ENCODE data around the gene GPX6.

The GPX6 gene

GRCh38 chr6:28491984-28492317, 23.6 kb downstream of the GPX6 start:
- no peaks in the 10 kb centered on the region for H3K4me1 ChIP-seq (ENCODE audit: insufficient read depth, low read length)
- H3K9me3 ChIP-seq (ENCODE audit: low read length), result no peaks in the 10 kb centered on the region
- H3K9ac ChIP-seq (ENCODE audit: low read length), result no peak overlapping the region
- no peak overlapping the region for H3K4me3 ChIP-seq (ENCODE audit: low read depth in 1 of 2, low read length in 2 of 2)
- H3K36me3 ChIP-seq (ENCODE audit: insufficient read depth, low read length), result no peaks in the 10 kb centered on the region
- H3K27ac ChIP-seq (ENCODE audit: low read depth, low read length), result no peak overlapping the region
- peaks cover 0 to 3% of the 10 kb centered on the region in 2 donors for H3K27me3 ChIP-seq (ENCODE audit: control insufficient read depth in 1 of 2, insufficient read depth in 2 of 2, low read length in 2 of 2)

GRCh38 chr6:28490205-28490890, 25.2 kb downstream of the GPX6 start:
- Histone ChIP-seq H3K27ac (ENCODE audit: low read depth, low read length) (no peak overlapping the region), H3K4me1 (ENCODE audit: insufficient read depth, low read length) (no peaks in the 10 kb centered on the region), H3K9me3 (ENCODE audit: low read length) (no peaks in the 10 kb centered on the region), H3K4me3 (ENCODE audit: low read depth in 1 of 2, low read length in 2 of 2) (peak overlapping the region in 1 of 2 donors; percentile 7), H3K27me3 (ENCODE audit: control insufficient read depth in 1 of 2, insufficient read depth in 2 of 2, low read length in 2 of 2) (peaks cover 0 to 3% of the 10 kb centered on the region in 2 donors), H3K36me3 (ENCODE audit: insufficient read depth, low read length) (no peaks in the 10 kb centered on the region), H3K9ac (ENCODE audit: low read length) (no peak overlapping the region)

DNA sequence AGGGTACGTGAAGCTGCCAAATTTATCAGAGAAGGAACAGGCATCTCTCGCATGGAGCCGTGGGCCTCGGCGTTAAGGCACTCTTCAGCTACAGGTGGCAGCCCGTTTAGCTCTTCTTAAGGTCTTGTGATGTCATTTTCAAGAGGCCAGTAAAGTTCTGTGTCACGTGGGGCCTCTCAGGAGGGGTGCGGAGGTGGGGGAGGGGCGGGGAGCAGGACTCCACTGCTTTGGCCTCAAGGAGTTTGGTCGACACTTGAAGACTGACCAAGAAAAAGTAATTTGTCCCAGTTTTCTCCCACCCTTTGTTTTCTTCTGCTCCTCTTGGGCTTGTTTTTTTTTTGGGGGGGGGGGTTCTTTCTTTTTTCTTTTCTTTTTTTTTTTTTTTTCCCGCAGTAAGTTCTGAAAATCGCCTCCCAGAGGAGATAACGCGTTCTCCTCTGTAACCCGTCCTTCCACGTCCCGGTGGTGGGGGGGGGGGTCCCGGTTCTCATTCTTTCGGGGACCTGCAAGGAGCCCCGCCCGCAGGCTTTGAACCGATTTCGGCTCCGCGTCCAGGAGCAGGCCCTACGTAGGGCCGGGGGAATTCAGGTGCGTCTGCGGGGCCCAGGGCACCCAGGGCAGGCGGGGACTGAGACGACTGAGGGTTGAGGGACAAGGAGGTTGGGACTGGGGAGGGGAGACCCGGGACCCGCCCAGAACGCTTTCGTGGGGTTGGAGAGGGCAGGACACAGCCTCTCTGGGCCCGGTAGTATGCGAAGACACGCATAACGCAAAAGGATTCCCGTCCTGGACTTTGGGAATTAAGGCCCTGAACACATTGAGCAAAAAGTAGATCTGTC, 26.0 kb downstream of the GPX6 start:
- H3K27ac ChIP-seq (ENCODE audit: low read depth, low read length), result no peak overlapping the region
- no peaks in the 10 kb centered on the region for H3K9me3 ChIP-seq (ENCODE audit: low read length)
- H3K36me3 ChIP-seq (ENCODE audit: insufficient read depth, low read length), result no peaks in the 10 kb centered on the region
- H3K27me3 ChIP-seq (ENCODE audit: control insufficient read depth in 1 of 2, insufficient read depth in 2 of 2, low read length in 2 of 2), result peaks cover 0 to 3% of the 10 kb centered on the region in 2 donors
- no peaks in the 10 kb centered on the region for H3K4me1 ChIP-seq (ENCODE audit: insufficient read depth, low read length)
- H3K9ac ChIP-seq (ENCODE audit: low read length), result no peak overlapping the region
- peak overlapping the region; percentile 7 to 49 for H3K4me3 ChIP-seq (ENCODE audit: low read depth in 1 of 2, low read length in 2 of 2)

GRCh38 chr6:28488916-28489365, 26.7 kb downstream of the GPX6 start:
- H3K4me1 ChIP-seq (ENCODE audit: insufficient read depth, low read length), result no peaks in the 10 kb centered on the region
- no peak overlapping the region for H3K9ac ChIP-seq (ENCODE audit: low read length)
- no peak overlapping the region for H3K4me3 ChIP-seq (ENCODE audit: low read depth in 1 of 2, low read length in 2 of 2)
- H3K27me3 ChIP-seq (ENCODE audit: control insufficient read depth in 1 of 2, insufficient read depth in 2 of 2, low read length in 2 of 2), result peaks cover 0 to 3% of the 10 kb centered on the region in 2 donors
- H3K9me3 ChIP-seq (ENCODE audit: low read length), result no peaks in the 10 kb centered on the region
- H3K27ac ChIP-seq (ENCODE audit: low read depth, low read length), result no peak overlapping the region
- no peaks in the 10 kb centered on the region for H3K36me3 ChIP-seq (ENCODE audit: insufficient read depth, low read length)

- Histone ChIP-seq H3K4me1 (ENCODE audit: insufficient read depth, low read length) (no peaks in the 10 kb centered on the region), H3K36me3 (ENCODE audit: insufficient read depth, low read length) (no peaks in the 10 kb centered on the region), H3K9ac (ENCODE audit: low read length) (no peak overlapping the region), H3K4me3 (ENCODE audit: low read depth in 1 of 2, low read length in 2 of 2) (no peak overlapping the region), H3K27me3 (ENCODE audit: control insufficient read depth in 1 of 2, insufficient read depth in 2 of 2, low read length in 2 of 2) (peaks cover 0 to 3% of the 10 kb centered on the region in 2 donors), H3K9me3 (ENCODE audit: low read length) (no peaks in the 10 kb centered on the region), H3K27ac (ENCODE audit: low read depth, low read length) (no peak overlapping the region)
Observed at GRCh38 chr6:28486988-28487742, 28.4 kb downstream of the GPX6 start.

- H3K4me1 ChIP-seq (ENCODE audit: insufficient read depth, low read length), result no peaks in the 10 kb centered on the region
Observed at GRCh38 chr6:28486533-28486932, 29.1 kb downstream of the GPX6 start.

DNA sequence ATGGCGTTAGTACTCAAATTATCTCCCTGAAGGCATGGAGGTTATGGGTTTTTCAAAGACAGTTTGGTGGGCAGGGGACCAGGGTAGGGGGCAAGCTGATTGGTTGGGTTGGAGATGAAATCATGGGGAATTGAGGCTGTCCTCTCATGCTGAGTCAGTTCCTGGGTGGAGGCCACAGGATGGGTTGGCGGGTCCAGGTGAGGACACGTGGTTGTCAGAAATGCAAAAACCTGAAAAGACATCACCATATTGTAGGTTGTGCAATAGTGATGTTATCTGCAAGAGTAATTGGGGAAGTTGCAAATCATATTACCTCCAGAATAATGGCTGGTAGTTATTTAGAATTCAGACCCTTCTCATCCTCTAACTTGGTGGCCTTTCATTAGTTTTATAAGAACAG, 30.1 kb downstream of the GPX6 start:
- no peak overlapping the region for H3K27ac ChIP-seq (ENCODE audit: low read depth, low read length)
- H3K36me3 ChIP-seq (ENCODE audit: insufficient read depth, low read length), result no peaks in the 10 kb centered on the region
- no peaks in the 10 kb centered on the region for H3K4me1 ChIP-seq (ENCODE audit: insufficient read depth, low read length)
- H3K9ac ChIP-seq (ENCODE audit: low read length), result no peak overlapping the region
- no peaks in the 10 kb centered on the region for H3K9me3 ChIP-seq (ENCODE audit: low read length)
- peaks cover 0 to 3% of the 10 kb centered on the region in 2 donors for H3K27me3 ChIP-seq (ENCODE audit: control insufficient read depth in 1 of 2, insufficient read depth in 2 of 2, low read length in 2 of 2)
- H3K4me3 ChIP-seq (ENCODE audit: low read depth in 1 of 2, low read length in 2 of 2), result no peak overlapping the region

More at GRCh38 chr6:28486533-28486932, 29.1 kb downstream of the GPX6 start:
- Histone ChIP-seq H3K27ac (ENCODE audit: low read depth, low read length) (no peak overlapping the region), H3K27me3 (ENCODE audit: control insufficient read depth in 1 of 2, insufficient read depth in 2 of 2, low read length in 2 of 2) (peaks cover 0 to 3% of the 10 kb centered on the region in 2 donors), H3K9me3 (ENCODE audit: low read length) (no peaks in the 10 kb centered on the region), H3K9ac (ENCODE audit: low read length) (no peak overlapping the region), H3K36me3 (ENCODE audit: insufficient read depth, low read length) (no peaks in the 10 kb centered on the region), H3K4me3 (ENCODE audit: low read depth in 1 of 2, low read length in 2 of 2) (no peak overlapping the region)

DNA sequence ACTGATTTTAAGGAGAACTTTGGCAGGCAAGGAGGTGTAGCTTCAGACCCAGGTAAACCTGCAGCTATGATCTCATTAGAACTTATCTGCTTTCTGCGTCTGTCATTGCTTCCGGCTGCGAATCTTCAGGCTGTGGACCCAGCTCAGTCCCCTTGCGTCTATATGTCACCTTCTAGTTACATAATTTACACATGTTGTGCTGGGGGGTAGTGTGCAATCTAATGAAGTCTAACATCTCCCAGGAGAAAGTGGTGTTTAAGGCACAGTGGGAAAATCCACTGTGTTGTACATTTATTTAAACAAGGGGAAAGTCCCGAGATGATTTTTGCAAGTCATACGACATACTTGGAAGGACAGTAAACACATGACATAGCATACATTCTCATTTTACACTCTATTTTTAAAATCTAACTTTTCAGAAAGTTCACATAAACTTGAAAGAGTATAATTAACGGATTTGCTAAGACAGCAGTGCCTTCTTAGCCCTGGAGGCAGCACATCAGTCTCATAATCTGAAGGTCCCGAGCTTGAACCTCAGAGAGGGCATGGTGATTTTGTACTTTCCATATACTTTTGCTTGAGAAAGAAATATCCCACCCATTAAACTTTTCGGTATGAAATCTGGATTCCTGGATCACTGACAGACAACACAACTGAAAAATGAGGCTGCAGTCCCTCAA, 35.2 kb downstream of the GPX6 start:
- Histone ChIP-seq H3K27me3 (ENCODE audit: control insufficient read depth in 1 of 2, insufficient read depth in 2 of 2, low read length in 2 of 2) (no peaks in the 10 kb centered on the region), H3K27ac (ENCODE audit: low read depth, low read length) (no peak overlapping the region), H3K4me3 (ENCODE audit: low read depth in 1 of 2, low read length in 2 of 2) (no peak overlapping the region), H3K4me1 (ENCODE audit: insufficient read depth, low read length) (no peaks in the 10 kb centered on the region), H3K9me3 (ENCODE audit: low read length) (no peaks in the 10 kb centered on the region), H3K36me3 (ENCODE audit: insufficient read depth, low read length) (no peaks in the 10 kb centered on the region), H3K9ac (ENCODE audit: low read length) (no peak overlapping the region)

GRCh38 chr6:28478518-28478917, 37.1 kb downstream of the GPX6 start:
- Histone ChIP-seq H3K27me3 (ENCODE audit: control insufficient read depth in 1 of 2, insufficient read depth in 2 of 2, low read length in 2 of 2) (no peaks in the 10 kb centered on the region), H3K4me3 (ENCODE audit: low read depth in 1 of 2, low read length in 2 of 2) (no peak overlapping the region), H3K4me1 (ENCODE audit: insufficient read depth, low read length) (no peaks in the 10 kb centered on the region), H3K9ac (ENCODE audit: low read length) (no peak overlapping the region), H3K36me3 (ENCODE audit: insufficient read depth, low read length) (no peaks in the 10 kb centered on the region), H3K27ac (ENCODE audit: low read depth, low read length) (no peak overlapping the region), H3K9me3 (ENCODE audit: low read length) (no peaks in the 10 kb centered on the region)

- Histone ChIP-seq H3K4me1 (ENCODE audit: insufficient read depth, low read length) (no peaks in the 10 kb centered on the region), H3K9me3 (ENCODE audit: low read length) (no peaks in the 10 kb centered on the region), H3K36me3 (ENCODE audit: insufficient read depth, low read length) (no peaks in the 10 kb centered on the region), H3K27ac (ENCODE audit: low read depth, low read length) (no peak overlapping the region), H3K9ac (ENCODE audit: low read length) (no peak overlapping the region), H3K27me3 (ENCODE audit: control insufficient read depth in 1 of 2, insufficient read depth in 2 of 2, low read length in 2 of 2) (no peaks in the 10 kb centered on the region), H3K4me3 (ENCODE audit: low read depth in 1 of 2, low read length in 2 of 2) (no peak overlapping the region)
Observed at GRCh38 chr6:28474441-28475219, 41.0 kb downstream of the GPX6 start.

Measured in muscle layer of colon (tissue), 2 donors.